Fibroblast of lung (primary cell): Measurements from ENCODE around the gene NPHP1. TPM values are rescaled to one million over a fixed set of nuclear protein-coding genes. Genes with fewer than 3 reads are reported as not detected.

Source experiments
- DNase-seq, 2 donors: peaks; one replicate each; pipeline versions ENCODE4 v3.0.0 to v3.0.0-alpha.2; 2010; ENCODE audit warnings: low read depth in 2 of 2
- H2AFZ ChIP-seq: 2 replicates; pipeline ENCODE4 v1.5.1; 2012; ENCODE audit warnings: low read length, control low read depth, inconsistent platforms
- H3K27ac ChIP-seq: 2 replicates; pipeline ENCODE4 v1.5.1; 2011; ENCODE audit warnings: low read length, control low read depth; ENCODE audit not compliant: insufficient read depth
- H3K27me3 ChIP-seq: 2 replicates; pipeline ENCODE4 v1.5.1; 2011; ENCODE audit warnings: mild to moderate bottlenecking, low read length; ENCODE audit not compliant: control insufficient read depth, insufficient read depth
- H3K36me3 ChIP-seq: 2 replicates; pipeline ENCODE4 v1.5.1; 2011; ENCODE audit warnings: low read length; ENCODE audit not compliant: control insufficient read depth, insufficient read depth
- H3K4me1 ChIP-seq: 2 replicates; pipeline ENCODE4 v1.5.1; 2011; ENCODE audit warnings: low read length; ENCODE audit not compliant: control insufficient read depth, insufficient read depth; ENCODE audit errors: extremely low read depth
- H3K4me2 ChIP-seq: 2 replicates; pipeline ENCODE4 v1.5.1; 2011; ENCODE audit warnings: low read length, control low read depth; ENCODE audit not compliant: insufficient read depth; ENCODE audit errors: extremely low read depth
- H3K4me3 ChIP-seq, 4 experiments: fragments of 200-600 bp in 1 of 4; sonication (generic) in 1 of 4; replicated peaks in 1 of 4; 2 replicates each; pipeline ENCODE4 v1.5.1; 2011 to 2016; ENCODE audit warnings: low read length in 4 of 4, low read depth in 3 of 4, mild to moderate bottlenecking in 3 of 4, control low read depth in 2 of 4, inconsistent platforms in 1 of 4, mixed read lengths in 1 of 4; ENCODE audit not compliant: insufficient read depth in 1 of 4; ENCODE audit errors: control extremely low read depth in 1 of 4
- H3K79me2 ChIP-seq: 2 replicates; pipeline ENCODE4 v1.5.1; 2012; ENCODE audit warnings: mild to moderate bottlenecking, low read length, inconsistent platforms; ENCODE audit not compliant: control insufficient read depth, insufficient read depth
- H3K9ac ChIP-seq: 2 replicates; pipeline ENCODE4 v1.5.1; 2011; ENCODE audit warnings: mild to moderate bottlenecking, low read length, control low read depth; ENCODE audit not compliant: insufficient read depth
- H3K9me3 ChIP-seq: 2 replicates; pipeline ENCODE4 v1.5.1; 2012; ENCODE audit warnings: low read depth, low read length; ENCODE audit not compliant: control insufficient read depth, insufficient read depth
- H4K20me1 ChIP-seq: 2 replicates; pipeline ENCODE4 v1.5.1; 2011; ENCODE audit warnings: low read length; ENCODE audit not compliant: control insufficient read depth, insufficient read depth; ENCODE audit errors: extremely low read depth
- EZH2 ChIP-seq: IDR thresholded peaks from 2 replicates; pipeline ENCODE4 v1.5.1; 2012; ENCODE audit warnings: low read length, control low read depth, mild to moderate bottlenecking; ENCODE audit errors: missing control alignments
- polyA plus RNA-seq, 2 donors: library from polyadenylated mRNA; depleted of rRNA in 1 of 2; stranded (reverse) in 1 of 2; unstranded in 1 of 2; fragments of >200 nt; gene quantifications; 2 replicates each; pipeline ENCODE4 v1.2.1, GENCODE V29; 2011 to 2012; ENCODE audit warnings: missing spikeins in 1 of 2
- total RNA-seq: library from RNA; depleted of rRNA; stranded (reverse); fragments of >200 nt; gene quantifications from 2 replicates; pipeline ENCODE4 v1.2.1, GENCODE V29; 2014
- TF ChIP-seq, protein P1 (sequence below), 2 donors: IDR thresholded peaks in 1 of 2; conservative IDR thresholded peaks in 1 of 2; 1 replicate in 1 of 2; 2 replicates in 1 of 2; pipeline ENCODE4 v1.5.1; 2011 to 2012; ENCODE audit warnings: low read length in 2 of 2, control low read depth in 1 of 2, inconsistent platforms in 1 of 2, low read depth in 1 of 2, mild to moderate bottlenecking in 1 of 2

Gene NPHP1
- total and polyA plus RNA-seq, 2 donors (not counting 1 experiment from before 2014, with no cell fraction given), result 5.0 to 5.1 TPM

DNA sequence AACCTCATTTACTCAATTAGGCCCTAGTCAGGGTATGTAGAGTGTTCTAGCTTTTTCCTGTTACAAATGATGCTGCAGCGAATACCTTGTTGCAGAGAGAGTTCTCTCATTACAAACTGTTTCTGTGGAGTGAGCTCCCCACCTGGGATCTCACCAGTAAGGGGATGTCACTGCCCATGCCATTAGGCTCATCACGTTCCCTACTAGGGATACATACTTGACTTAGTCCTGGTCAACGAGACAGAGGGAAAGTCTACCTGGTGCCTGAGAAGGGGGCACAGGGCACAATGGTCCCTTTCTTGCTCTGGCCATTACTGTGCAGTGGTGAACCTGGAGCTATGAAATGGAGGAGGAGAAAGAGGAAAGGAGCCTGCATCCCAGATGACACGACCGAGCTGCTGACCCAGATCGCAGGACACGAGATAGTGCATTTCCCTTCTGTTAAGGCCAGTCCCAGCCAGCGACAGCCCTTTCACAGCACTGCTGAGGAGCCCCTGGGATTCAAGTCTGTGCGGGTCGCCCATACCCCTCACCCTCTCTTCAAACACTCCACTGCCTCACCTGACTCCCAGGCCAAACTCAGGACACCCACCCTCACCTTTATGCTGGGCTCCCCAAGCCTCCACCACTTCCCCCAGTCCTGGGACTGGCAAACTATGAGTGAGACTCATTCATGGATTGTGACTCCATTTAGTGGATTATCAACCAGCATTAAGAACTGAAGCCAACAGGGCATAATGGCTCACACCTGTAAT lies 105.2 kb downstream of the NPHP1 start:
- Histone ChIP-seq H3K79me2 (peaks cover 2% of the 10 kb centered on the region), H2AFZ (no peak overlapping the region), H3K27ac (no peak overlapping the region), H3K4me1 (peaks cover 20% of the 10 kb centered on the region), H3K9me3 (no peaks in the 10 kb centered on the region), H3K9ac (no peak overlapping the region), H3K36me3 (no peaks in the 10 kb centered on the region), H4K20me1 (no peaks in the 10 kb centered on the region), H3K4me3 (no peak overlapping the region), H3K4me2 (no peak overlapping the region), H3K27me3 (no peaks in the 10 kb centered on the region)
- TF ChIP-seq, protein P1, sequence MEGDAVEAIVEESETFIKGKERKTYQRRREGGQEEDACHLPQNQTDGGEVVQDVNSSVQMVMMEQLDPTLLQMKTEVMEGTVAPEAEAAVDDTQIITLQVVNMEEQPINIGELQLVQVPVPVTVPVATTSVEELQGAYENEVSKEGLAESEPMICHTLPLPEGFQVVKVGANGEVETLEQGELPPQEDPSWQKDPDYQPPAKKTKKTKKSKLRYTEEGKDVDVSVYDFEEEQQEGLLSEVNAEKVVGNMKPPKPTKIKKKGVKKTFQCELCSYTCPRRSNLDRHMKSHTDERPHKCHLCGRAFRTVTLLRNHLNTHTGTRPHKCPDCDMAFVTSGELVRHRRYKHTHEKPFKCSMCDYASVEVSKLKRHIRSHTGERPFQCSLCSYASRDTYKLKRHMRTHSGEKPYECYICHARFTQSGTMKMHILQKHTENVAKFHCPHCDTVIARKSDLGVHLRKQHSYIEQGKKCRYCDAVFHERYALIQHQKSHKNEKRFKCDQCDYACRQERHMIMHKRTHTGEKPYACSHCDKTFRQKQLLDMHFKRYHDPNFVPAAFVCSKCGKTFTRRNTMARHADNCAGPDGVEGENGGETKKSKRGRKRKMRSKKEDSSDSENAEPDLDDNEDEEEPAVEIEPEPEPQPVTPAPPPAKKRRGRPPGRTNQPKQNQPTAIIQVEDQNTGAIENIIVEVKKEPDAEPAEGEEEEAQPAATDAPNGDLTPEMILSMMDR (conservative IDR thresholded peaks at IDR 0.05 in 1 of 2, IDR thresholded peaks at IDR 0.05 in 1 of 2; ENCODE audit: low read depth in 1 of 2, low read length in 2 of 2), result no peak
- TF ChIP-seq EZH2, result no peak
- no peak for DNase-seq

DNA sequence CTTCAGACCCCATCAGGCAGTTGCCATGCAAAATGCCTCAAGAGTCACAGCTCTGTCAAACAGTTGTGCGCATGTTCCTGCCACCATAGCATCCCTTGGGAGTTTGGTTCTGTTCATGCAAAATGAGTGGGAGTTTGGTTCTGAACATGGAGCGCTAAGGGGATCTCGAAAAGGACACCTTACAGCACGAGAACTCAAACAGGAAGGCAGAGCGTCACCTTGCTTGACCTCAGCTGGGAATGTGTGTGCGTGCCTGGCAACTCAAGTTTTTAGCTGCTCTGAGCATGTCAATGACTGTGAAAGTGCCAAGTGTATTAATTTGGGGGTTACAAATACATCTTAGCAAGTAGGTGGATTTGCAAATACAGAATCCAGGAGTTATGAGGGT lies 105.8 kb downstream of the NPHP1 start:
- TF ChIP-seq EZH2, result no peak
- TF ChIP-seq, protein P1 (conservative IDR thresholded peaks at IDR 0.05 in 1 of 2, IDR thresholded peaks at IDR 0.05 in 1 of 2; ENCODE audit: low read depth in 1 of 2, low read length in 2 of 2), result no peak
- no peaks in the 10 kb centered on the region for H4K20me1 ChIP-seq
- no peaks in the 10 kb centered on the region for H3K27me3 ChIP-seq
- no peak for DNase-seq
- H3K79me2 ChIP-seq, result no peaks in the 10 kb centered on the region
- H3K9me3 ChIP-seq, result no peaks in the 10 kb centered on the region
- no peak overlapping the region for H3K4me3 ChIP-seq
- no peak overlapping the region for H3K9ac ChIP-seq
- H3K27ac ChIP-seq, result no peak overlapping the region
- no peak overlapping the region for H3K4me2 ChIP-seq
- H3K36me3 ChIP-seq, result no peaks in the 10 kb centered on the region
- H2AFZ ChIP-seq, result no peak overlapping the region
- peaks cover 18% of the 10 kb centered on the region for H3K4me1 ChIP-seq

DNA sequence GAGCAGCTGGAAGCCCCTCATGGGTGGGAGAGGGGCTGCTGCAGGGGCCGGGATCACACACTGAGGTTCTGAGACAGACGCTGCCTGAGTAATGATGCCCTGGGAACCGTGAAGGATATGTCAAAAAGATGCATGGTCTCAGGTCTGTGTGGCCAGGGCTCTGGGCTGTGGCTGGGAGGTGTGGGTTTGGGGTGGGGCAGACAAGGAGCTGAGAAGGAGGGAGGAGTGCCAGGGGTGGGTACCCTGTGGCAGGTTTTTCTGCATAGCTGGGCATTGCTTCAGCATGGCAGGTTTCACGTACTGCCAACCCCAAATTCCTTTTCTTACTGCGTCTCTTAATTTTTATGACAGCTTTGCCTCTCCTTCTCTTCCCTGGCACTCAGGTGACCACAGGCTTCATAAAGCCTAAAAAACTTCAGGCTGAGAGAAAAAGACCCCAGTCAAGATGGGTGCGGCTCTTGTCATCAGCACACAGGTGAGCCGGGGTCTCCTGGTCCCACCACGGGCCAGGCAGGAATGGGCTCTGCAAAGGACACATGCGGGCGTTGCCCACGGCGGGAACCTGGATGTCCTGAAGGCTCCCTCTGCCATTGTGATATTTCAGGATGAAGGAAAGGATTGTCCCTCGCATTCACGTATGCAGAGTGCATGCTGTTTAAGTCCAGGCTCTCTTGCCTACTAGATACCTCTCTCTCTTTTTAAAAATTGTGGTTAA lies 107.2 kb downstream of the NPHP1 start:
- H3K9me3 ChIP-seq, result no peaks in the 10 kb centered on the region
- no peak overlapping the region for H3K4me3 ChIP-seq
- TF ChIP-seq, protein P1 (conservative IDR thresholded peaks at IDR 0.05 in 1 of 2, IDR thresholded peaks at IDR 0.05 in 1 of 2; ENCODE audit: low read depth in 1 of 2, low read length in 2 of 2), result no peak
- TF ChIP-seq EZH2, result no peak
- H3K9ac ChIP-seq, result no peak overlapping the region
- H3K79me2 ChIP-seq, result no peaks in the 10 kb centered on the region
- H3K4me1 ChIP-seq, result peaks cover 15% of the 10 kb centered on the region
- no peaks in the 10 kb centered on the region for H4K20me1 ChIP-seq
- H3K27ac ChIP-seq, result no peak overlapping the region
- H2AFZ ChIP-seq, result no peak overlapping the region
- H3K36me3 ChIP-seq, result no peaks in the 10 kb centered on the region
- no peak for DNase-seq
- H3K4me2 ChIP-seq, result no peak overlapping the region
- H3K27me3 ChIP-seq, result no peaks in the 10 kb centered on the region
